ENCODE data around the gene UCK2. TPM values are rescaled to one million over a fixed set of nuclear protein-coding genes. Genes with fewer than 3 reads are reported as not detected.

The UCK2 gene
- total RNA-seq, 3 donors from 2014 or later (not counting 1 experiment from before 2014, with no cell fraction given) = 12.8 to 20.5 (median 14.4) TPM

GRCh38 chr1:165874643-165875042 lies 47.2 kb downstream of the UCK2 start:
- Histone ChIP-seq H3K36me3 (ENCODE audit: control insufficient read depth, insufficient read depth, low read length) (no peaks in the 10 kb centered on the region), H3K4me3 (ENCODE audit: low read length) (no peak overlapping the region), H3K27me3 (ENCODE audit: control insufficient read depth, insufficient read depth, low read length) (no peaks in the 10 kb centered on the region), H3K9me3 (ENCODE audit: control insufficient read depth, insufficient read depth, low read length) (no peaks in the 10 kb centered on the region), H3K27ac (ENCODE audit: low read length) (no peak overlapping the region), H3K4me1 (ENCODE audit: control insufficient read depth, insufficient read depth, low read length) (peaks cover 20% of the 10 kb centered on the region)
- TF ChIP-seq CTCF (IDR thresholded peaks at IDR 0.05) = no peak
- no peaks in the 10 kb centered on the region for H3K27me3 Mint-ChIP-seq (ENCODE audit: low read depth in 2 of 2)
- no peaks in the 10 kb centered on the region for H3K36me3 Mint-ChIP-seq
- no peak overlapping the region for H3K4me3 Mint-ChIP-seq
- no peak for ATAC-seq
- H3K4me1 Mint-ChIP-seq = peaks cover 52 to 67% of the 10 kb centered on the region in 2 donors
- H3K27ac Mint-ChIP-seq = no peak overlapping the region
- intact Hi-C loops (cut with micrococcal nuclease) = loop anchor here (10.0 kb wide), 1 partner anchor 50 kb away; the partner anchor contains the start of gene UCK2
- no peaks in the 10 kb centered on the region for H3K9me3 Mint-ChIP-seq
- no peak for DNase-seq
- 94% methylated on average over 4 of the region's 4 CpGs for WGBS (ENCODE audit: insufficient coverage)

- Histone ChIP-seq H3K27me3 (ENCODE audit: control insufficient read depth, insufficient read depth, low read length) (no peaks in the 10 kb centered on the region), H3K36me3 (ENCODE audit: control insufficient read depth, insufficient read depth, low read length) (no peaks in the 10 kb centered on the region), H3K9me3 (ENCODE audit: control insufficient read depth, insufficient read depth, low read length) (no peaks in the 10 kb centered on the region), H3K27ac (ENCODE audit: low read length) (no peak overlapping the region), H3K4me1 (ENCODE audit: control insufficient read depth, insufficient read depth, low read length) (peaks cover 20% of the 10 kb centered on the region), H3K4me3 (ENCODE audit: low read length) (no peak overlapping the region)
- WGBS (ENCODE audit: insufficient coverage) = 11% methylated on average over 1 of the region's 3 CpGs
- Mint-ChIP-seq H3K4me3 (no peak overlapping the region), H3K4me1 (peaks cover 56 to 67% of the 10 kb centered on the region in 2 donors), H3K27ac (peak overlapping the region; percentile 16 to 36), H3K36me3 (no peaks in the 10 kb centered on the region), H3K9me3 (no peaks in the 10 kb centered on the region), H3K27me3 (ENCODE audit: low read depth in 2 of 2) (no peaks in the 10 kb centered on the region)
- peak; percentile 44 to 70 (median 58) for ATAC-seq
- peak in 1 of 2 donors; percentile 42 for DNase-seq
- no peak for TF ChIP-seq CTCF (IDR thresholded peaks at IDR 0.05)
- intact Hi-C loops (cut with micrococcal nuclease) = loop anchor here (10.0 kb wide), 1 partner anchor 50 kb away; the partner anchor contains the start of gene UCK2
Measured at GRCh38 chr1:165875171-165875570, 47.8 kb downstream of the UCK2 start.

- no peaks in the 10 kb centered on the region for H3K9me3 ChIP-seq (ENCODE audit: control insufficient read depth, insufficient read depth, low read length)
- H3K4me1 ChIP-seq (ENCODE audit: control insufficient read depth, insufficient read depth, low read length) = peaks cover 19% of the 10 kb centered on the region
- no peaks in the 10 kb centered on the region for H3K36me3 ChIP-seq (ENCODE audit: control insufficient read depth, insufficient read depth, low read length)
- 42% methylated on average over 6 of the region's 6 CpGs for WGBS (ENCODE audit: insufficient coverage)
- no peak for DNase-seq
- no peaks in the 10 kb centered on the region for H3K27me3 ChIP-seq (ENCODE audit: control insufficient read depth, insufficient read depth, low read length)
- H3K27ac Mint-ChIP-seq = peak overlapping the region; percentile 16 to 36
- intact Hi-C loops (cut with micrococcal nuclease) = loop anchor here (10.0 kb wide), 1 partner anchor 51 kb away; the partner anchor contains the start of gene UCK2
- TF ChIP-seq CTCF (IDR thresholded peaks at IDR 0.05) = no peak
- H3K27ac ChIP-seq (ENCODE audit: low read length) = no peak overlapping the region
- H3K9me3 Mint-ChIP-seq = no peaks in the 10 kb centered on the region
- ATAC-seq = no peak
- H3K4me3 Mint-ChIP-seq = no peak overlapping the region
- H3K4me1 Mint-ChIP-seq = peaks cover 56 to 64% of the 10 kb centered on the region in 2 donors
- H3K36me3 Mint-ChIP-seq = no peaks in the 10 kb centered on the region
- no peaks in the 10 kb centered on the region for H3K27me3 Mint-ChIP-seq (ENCODE audit: low read depth in 2 of 2)
- H3K4me3 ChIP-seq (ENCODE audit: low read length) = no peak overlapping the region
Measured at GRCh38 chr1:165875604-165876003, 48.2 kb downstream of the UCK2 start.

GRCh38 chr1:165876121-165876520 lies 48.7 kb downstream of the UCK2 start:
- no peaks in the 10 kb centered on the region for H3K27me3 ChIP-seq (ENCODE audit: control insufficient read depth, insufficient read depth, low read length)
- no peaks in the 10 kb centered on the region for H3K9me3 ChIP-seq (ENCODE audit: control insufficient read depth, insufficient read depth, low read length)
- Mint-ChIP-seq H3K4me3 (no peak overlapping the region), H3K27me3 (ENCODE audit: low read depth in 2 of 2) (no peaks in the 10 kb centered on the region), H3K36me3 (no peaks in the 10 kb centered on the region), H3K4me1 (peaks cover 51 to 61% of the 10 kb centered on the region in 2 donors), H3K9me3 (no peaks in the 10 kb centered on the region), H3K27ac (peak overlapping the region in 1 of 2 donors; percentile 36)
- H3K27ac ChIP-seq (ENCODE audit: low read length) = no peak overlapping the region
- H3K4me3 ChIP-seq (ENCODE audit: low read length) = no peak overlapping the region
- no peak for TF ChIP-seq CTCF (IDR thresholded peaks at IDR 0.05)
- intact Hi-C loops (cut with micrococcal nuclease) = loop anchor here (10.0 kb wide), 1 partner anchor 51 kb away; the partner anchor contains the start of gene UCK2
- H3K4me1 ChIP-seq (ENCODE audit: control insufficient read depth, insufficient read depth, low read length) = peaks cover 14% of the 10 kb centered on the region
- ATAC-seq (no peak), DNase-seq (no peak)
- no peaks in the 10 kb centered on the region for H3K36me3 ChIP-seq (ENCODE audit: control insufficient read depth, insufficient read depth, low read length)
- 89% methylated on average over 1 of the region's 1 CpG for WGBS (ENCODE audit: insufficient coverage)
